GM18505 (cell line): Measurements from ENCODE around the gene ADGRG2.
"Not testable (repeated sequence)": the region's sequence is repeated elsewhere in the genome, so short reads cannot be mapped to it uniquely, and the experiment has no call there.

ENCODE experiments used
- ATAC-seq: cut with Tn5 transposase; IDR thresholded peaks from one replicate; pipeline ENCODE4 v1.9.1; 2021; ENCODE audit not compliant: unreplicated experiment
- POLR2A ChIP-seq: IDR thresholded peaks from 4 replicates; pipeline ENCODE4 v1.6.1; 2011; ENCODE audit warnings: borderline replicate concordance; ENCODE audit not compliant: insufficient read depth, insufficient read length; ENCODE audit errors: extremely low read depth

The ADGRG2 gene

DNA sequence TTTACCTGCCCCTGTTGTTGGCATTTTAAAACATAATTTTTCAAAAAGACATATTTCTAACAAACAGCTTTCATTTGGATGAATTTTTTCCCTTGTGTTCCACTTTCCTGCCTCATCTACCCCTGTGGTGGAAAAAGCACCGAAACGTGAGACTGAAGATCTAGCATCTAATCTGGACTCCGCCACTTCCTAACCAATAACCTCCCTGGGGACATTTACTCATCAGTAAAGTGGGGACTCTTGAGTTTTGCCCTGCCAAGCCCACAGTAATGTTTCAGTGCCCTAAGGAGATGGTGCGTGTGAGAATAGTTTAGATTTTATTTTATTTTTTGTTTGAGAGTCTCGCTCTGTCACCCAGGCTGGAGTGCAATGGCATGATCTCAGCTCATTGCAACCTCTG, 56.7 kb downstream of the ADGRG2 start:
- ATAC-seq: no peak
- no peak for TF ChIP-seq POLR2A

GRCh38 chrX:19064175-19064574, 58.1 kb downstream of the ADGRG2 start:
- TF ChIP-seq POLR2A: no peak
- no peak for ATAC-seq

GRCh38 chrX:19063030-19063429, 59.2 kb downstream of the ADGRG2 start:
- no peak for ATAC-seq
- TF ChIP-seq POLR2A: no peak

- ATAC-seq: no peak
- no peak for TF ChIP-seq POLR2A
Measured at GRCh38 chrX:19059067-19059466, 63.2 kb downstream of the ADGRG2 start.

- no peak for TF ChIP-seq POLR2A
- ATAC-seq: no peak
Measured at GRCh38 chrX:19057856-19058255, 64.4 kb downstream of the ADGRG2 start.

GRCh38 chrX:19049110-19049509, 73.2 kb downstream of the ADGRG2 start:
- no peak for ATAC-seq
- TF ChIP-seq POLR2A: no peak

DNA sequence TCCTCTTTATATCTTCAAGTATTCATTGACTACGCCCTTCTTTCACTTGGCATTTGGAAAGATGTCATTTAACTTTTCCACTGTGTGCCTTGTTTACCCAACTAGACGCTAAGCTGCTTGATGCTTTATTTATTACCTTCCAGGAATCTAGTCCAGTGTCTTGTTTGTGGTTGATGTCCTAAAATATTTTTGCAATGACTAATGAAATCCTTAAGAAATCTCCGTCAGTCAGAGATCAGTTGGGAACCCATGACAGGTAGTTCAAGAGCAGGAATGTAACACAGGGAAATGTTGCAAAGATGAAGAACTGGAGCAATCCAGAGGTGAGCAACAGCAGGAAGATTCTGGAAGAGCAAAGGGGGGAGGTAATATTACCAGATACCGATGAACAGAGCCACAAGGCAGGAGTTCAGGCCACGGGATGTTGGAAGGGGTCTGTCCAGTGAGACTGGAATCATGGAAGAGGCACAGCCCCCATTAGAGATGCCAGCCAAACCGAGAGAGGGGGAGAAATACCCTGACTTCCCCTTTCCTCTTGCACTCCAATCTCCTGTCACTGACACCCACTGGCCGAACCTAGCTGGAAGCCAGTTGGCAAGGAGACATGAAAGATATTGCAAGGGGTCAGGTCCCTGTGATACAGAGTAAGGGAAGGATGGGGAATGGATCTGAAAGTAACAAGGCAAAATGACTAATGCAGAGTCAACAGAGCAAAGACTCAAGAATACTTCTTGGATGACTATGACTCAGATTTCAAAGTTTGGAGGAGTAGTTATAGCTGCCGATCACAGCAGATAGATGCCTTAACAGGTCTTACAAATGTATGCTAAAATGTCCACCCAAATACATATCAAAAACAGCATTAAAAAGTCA, 75.7 kb downstream of the ADGRG2 start:
- no peak for ATAC-seq
- TF ChIP-seq POLR2A: no peak

DNA sequence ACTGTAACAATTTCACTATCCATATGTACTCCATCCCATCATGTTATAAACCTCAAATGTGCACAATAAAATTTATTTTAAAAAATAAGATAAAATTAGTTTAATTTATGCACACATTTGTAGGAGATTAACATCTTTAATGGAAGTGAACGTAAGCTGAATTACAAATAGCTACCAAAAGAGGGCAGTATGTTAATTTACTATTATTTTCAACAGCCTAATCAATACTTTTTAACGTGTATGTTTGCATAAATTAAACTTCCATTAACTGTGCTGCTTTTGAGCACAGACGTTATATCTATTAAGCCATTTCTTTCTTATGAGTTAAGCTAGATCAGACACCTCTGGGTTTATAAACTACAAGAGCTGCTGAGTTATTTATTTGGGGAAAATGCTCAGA, 81.9 kb downstream of the ADGRG2 start:
- TF ChIP-seq POLR2A: no peak
- no peak for ATAC-seq

GRCh38 chrX:19034025-19034424, 88.2 kb downstream of the ADGRG2 start:
- TF ChIP-seq POLR2A: no peak
- no peak for ATAC-seq

GRCh38 chrX:19030805-19031204, 91.5 kb downstream of the ADGRG2 start:
- no peak for TF ChIP-seq POLR2A

DNA sequence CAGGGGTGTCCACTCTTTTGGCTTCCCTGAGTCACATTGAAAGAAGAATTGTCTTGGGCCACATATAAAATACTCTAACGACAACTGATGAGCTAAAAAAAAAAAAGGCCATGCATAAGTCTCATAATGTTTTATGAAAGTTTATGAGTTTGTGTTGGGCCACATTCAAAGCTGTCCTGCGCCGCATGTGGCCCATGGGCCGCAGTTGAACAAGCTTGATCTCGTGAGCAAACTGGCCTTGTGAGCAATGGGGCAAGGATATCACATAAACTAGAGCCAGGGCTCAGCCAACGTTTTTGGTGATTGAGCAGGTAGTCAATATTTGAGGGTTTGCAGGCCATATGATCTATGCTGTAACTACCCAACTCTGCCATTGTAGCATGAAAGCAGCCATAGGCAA, 93.7 kb downstream of the ADGRG2 start:
- no peak for ATAC-seq

More at GRCh38 chrX:19030805-19031204, 91.5 kb downstream of the ADGRG2 start:
- no peak for ATAC-seq

GRCh38 chrX:19024366-19024765, 97.9 kb downstream of the ADGRG2 start:
- no peak for ATAC-seq
- TF ChIP-seq POLR2A: no peak

More for the DNA sequence above, 93.7 kb downstream of the ADGRG2 start:
- no peak for TF ChIP-seq POLR2A

- no peak for ATAC-seq
- TF ChIP-seq POLR2A: no peak
Measured at GRCh38 chrX:19019996-19020395, 102.3 kb downstream of the ADGRG2 start.

- no peak for TF ChIP-seq POLR2A
- ATAC-seq: no peak
Measured at GRCh38 chrX:19017271-19017670, 105.0 kb downstream of the ADGRG2 start.

- ATAC-seq: not testable (repeated sequence)
Measured at GRCh38 chrX:19016614-19017013, 105.7 kb downstream of the ADGRG2 start.
